HG03342 (cell line): ENCODE measurements around the gene RERE.

Experiments used
- ATAC-seq: cut with Tn5 transposase; IDR thresholded peaks from one replicate; pipeline ENCODE4 v1.9.1; 2021; ENCODE audit warnings: mild to moderate bottlenecking, moderate library complexity; ENCODE audit not compliant: unreplicated experiment

The RERE gene

DNA sequence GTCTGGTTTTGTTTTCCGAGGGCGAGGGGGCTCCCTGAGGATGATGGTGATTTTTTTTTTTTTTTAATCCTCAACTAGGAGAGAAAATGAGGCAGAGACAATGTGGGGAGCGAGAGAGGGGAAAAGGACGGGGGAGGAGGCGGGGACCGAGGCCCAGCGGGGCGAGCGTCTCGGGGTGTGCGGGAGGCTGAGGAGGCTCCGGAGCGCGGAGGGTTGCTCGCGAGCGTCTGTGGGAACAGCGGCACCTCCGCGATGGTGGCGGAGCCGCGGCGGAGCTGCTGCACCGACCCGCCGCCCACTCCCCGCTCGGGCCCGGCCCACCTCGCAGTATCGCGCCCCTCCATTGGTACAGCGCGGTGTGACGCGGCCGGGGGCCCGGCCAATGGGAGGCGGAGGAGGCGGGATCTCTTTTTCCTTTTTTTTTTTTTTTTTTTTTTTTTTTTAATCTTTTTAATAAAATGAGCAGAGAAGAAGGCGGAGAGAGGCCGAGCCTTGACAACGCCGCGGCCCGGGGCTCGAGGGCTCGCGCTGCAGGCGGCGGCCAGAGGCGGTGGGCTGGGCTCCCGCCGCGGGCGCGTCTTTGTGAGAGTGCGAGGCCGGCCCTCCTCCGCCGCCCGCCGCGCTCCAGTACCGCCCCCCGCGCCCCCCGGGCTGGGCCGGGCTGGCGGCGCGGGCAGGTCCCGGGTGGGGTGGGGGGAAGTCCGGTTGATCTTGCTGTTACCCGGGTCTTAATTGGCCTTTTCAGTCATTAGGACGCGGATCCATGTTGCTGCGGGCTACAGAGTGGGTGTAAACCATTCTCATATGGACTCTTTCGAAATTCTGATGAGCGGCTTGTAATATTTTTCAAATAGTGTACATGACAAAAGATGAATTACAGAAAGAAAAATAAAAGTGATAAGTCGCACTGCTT lies at the start of gene RERE:
TSS of gene RERE (minus strand) at position 229 of the 913 bp plus-strand sequence.
- peak; percentile 92 for ATAC-seq

- no peak for ATAC-seq
Measured at GRCh38 chr1:8866792-8867415, 49.5 kb upstream of the RERE start.

DNA sequence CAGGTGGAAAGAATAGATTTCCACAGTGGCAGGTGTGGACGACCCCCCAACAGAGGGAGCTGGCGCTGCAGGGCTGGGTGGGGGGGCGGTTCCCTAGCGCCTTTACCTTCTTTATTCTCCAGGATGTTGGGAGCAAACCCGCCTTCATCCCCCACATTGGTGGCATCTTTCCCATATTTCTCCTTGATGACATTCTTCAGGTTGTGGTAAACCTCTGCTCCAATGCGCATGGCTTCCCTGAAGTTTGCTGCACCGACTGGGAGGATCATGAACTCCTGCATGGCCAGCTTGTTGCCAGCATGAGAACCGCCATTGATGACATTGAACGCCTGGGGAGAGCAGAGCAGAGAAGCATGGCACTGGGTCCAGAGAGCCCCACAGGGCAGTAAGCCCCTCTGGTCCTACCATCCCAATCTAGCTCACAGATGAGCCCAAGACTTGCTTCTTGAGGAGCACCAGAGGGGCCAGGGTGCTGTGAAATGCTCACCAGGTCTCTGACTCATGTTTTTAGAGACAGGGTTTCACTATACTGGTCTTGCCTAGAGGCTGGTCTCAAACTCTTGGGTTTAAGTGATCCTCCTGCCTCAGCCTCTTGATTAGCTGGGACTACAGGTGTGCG lies 48.8 kb upstream of the RERE start:
- ATAC-seq: no peak

GRCh38 chr1:8864713-8865344 lies 47.4 kb upstream of the RERE start:
- no peak for ATAC-seq

DNA sequence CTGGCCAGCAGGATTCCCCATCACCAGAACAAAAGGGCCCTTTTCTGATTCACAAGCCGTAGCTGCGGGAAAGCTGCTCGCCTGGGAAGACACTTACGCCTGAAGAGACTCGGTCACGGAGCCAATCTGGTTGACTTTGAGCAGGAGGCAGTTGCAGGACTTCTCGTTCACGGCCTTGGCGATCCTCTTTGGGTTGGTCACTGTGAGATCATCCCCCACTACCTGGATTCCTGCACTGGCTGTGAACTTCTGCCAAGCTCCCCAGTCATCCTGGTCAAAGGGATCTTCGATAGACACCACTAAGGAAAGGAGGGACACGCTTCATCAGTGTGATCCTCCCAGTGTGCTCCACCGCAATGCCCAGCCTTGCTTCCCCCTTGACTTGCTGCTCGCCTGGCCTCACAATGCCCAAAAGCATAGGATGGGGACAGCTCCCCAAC lies 46.4 kb upstream of the RERE start:
- no peak for ATAC-seq

- no peak for ATAC-seq
Measured at GRCh38 chr1:8863138-8863537, 45.7 kb upstream of the RERE start.

- no peak for ATAC-seq
Measured at GRCh38 chr1:8862528-8862927, 45.1 kb upstream of the RERE start.

DNA sequence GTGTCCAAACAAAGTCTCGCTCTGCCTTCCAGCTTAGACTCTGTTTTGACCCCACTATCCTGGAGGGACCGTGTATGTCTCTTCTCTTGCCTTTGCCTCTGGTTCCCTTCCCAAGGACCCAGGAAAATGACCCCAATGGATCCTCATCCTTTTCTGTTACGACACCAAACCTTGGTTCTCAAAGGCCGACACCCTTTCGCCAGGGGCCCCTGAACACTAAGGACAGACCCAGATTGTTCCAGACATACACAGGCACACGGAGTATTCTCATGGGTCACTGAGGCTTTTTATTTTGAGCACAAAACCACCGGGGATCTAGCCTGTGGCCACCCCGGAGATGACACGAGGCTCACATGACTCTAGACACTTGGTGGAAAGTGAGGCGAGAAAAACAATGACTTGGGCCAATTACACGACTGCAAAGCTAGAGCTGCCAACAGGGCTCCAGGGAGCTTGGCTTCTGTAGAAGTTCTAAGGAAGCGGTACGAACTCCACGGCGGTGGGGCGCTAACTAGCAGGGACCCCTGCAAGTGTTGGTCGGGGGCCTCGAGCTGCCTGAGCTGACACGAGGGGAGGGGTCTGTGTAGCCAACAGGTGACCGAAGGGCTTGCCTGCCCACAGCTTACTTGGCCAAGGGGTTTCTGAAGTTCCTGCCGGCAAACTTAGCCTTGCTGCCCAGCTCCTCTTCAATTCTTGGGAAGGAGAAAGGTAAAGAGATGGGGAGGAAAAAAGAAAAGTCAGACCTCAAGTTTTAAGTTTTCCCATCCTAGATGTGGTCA lies 43.5 kb upstream of the RERE start:
- no peak for ATAC-seq

- ATAC-seq: no peak
Measured at GRCh38 chr1:8858888-8859706, 41.7 kb upstream of the RERE start.

- ATAC-seq: no peak
Measured at GRCh38 chr1:8858112-8858668, 40.8 kb upstream of the RERE start.

- no peak for ATAC-seq
Measured at GRCh38 chr1:8856689-8857412, 39.4 kb upstream of the RERE start.

DNA sequence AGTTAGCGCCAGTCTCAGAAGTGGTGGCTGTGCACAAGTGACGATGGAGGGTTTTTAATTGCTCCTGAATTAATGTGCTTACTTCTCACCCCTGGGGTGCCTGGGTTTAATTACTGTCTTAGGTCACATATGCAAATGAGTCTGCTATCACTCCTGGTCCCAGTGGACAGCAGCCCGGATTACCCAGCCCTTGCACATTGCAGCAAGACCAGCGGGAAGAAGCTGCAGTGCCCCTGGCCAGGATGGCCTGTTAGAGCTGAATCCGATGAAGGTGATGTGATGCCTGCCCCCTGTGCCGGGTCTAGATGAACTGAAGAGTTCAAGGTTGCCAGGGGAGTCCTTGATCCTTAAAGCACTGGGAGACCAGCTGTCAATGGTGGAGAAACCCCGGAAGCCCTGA lies 36.8 kb upstream of the RERE start:
- no peak for ATAC-seq

DNA sequence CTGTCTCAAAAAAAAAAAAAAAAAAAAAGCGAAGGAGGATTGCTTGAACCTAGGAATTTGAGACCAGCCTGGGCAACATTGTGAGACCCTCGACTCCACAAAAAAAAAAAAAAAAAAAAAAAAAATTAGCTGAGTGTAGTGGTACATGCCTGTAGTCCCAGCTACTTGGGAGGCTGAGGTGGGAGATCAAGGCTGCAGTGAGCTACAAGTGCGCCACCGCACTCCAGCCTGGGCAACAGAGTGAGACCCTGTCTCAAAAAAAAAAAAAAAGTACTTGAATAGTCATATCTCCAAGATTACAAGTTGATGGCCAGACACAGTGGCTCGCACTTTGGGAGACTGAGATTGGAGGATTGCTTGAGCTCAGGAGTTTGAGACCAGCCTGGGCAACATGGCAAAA lies 33.6 kb upstream of the RERE start:
- ATAC-seq: no peak

DNA sequence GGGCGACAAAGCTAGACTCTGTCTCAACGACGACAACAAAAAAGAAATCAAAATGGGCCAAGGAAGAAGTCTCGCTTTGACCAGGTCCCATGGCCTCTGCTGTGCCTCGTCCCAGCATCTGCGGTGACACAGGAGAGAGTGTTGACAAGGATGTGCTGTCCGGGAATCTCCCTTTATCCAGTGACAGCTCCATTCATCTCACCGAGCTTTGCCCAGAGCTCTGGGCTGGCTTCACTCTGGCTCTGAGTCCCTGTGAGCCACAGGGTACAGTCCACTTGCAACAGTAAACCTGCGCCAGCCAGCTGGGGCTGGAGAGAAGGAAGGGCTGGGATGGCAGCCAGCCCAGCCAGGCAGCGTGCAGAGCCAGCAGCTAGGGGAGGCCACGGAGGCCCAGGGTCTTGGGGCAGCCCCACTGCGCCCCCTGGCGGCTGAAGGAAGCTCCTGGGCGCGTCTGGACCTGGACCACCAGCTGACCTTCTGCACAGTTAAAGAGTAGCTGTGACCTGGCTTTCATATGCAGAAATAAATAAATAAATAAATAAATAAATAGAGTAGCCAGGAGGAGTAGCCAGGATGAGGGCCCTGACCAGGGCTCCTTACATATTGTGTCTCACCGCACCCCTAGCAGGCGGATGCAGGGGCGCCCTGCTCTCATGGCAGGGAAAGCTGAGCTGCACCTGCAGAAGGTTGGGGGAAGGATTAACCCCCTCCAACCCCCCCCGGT lies 31.4 kb upstream of the RERE start:
- ATAC-seq: peak; percentile 62

DNA sequence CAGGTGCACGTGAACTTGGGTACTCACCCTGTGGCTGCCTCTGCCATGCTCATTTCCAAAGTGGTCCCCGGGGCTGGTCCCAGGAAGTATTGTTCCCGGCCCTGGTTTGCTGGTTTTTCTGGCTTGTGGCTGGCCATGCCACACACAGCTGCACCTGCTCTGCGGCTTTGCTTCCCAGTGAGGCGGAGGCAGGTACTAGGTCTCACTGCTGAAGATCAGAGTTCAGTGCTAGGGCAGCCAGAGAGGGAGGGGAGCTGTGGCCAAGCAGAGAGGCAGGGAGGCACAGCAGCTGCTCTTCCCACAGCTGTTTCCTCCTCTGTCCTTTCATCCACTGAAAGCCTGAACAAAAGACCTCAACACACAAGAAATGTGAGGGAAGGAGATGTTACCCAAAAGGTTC lies 30.6 kb upstream of the RERE start:
- no peak for ATAC-seq

DNA sequence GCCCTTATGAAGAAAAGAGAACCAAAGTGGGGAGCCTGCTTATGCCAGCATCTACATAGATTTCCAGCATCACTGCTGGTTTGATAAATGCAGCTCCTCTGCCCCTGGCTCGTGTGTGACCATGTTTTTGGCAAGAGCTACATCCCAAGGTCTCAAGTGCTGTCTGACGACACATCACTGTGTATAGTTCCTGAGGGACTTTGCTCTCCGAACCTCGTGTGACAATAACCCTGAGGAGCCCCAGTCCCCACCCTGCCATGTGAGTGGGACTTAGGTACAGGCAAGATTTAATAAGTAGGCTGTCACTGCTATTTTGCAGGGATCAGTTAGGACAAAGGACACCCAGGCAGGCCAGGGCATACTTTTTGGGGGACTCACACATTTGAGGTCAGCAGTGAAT lies 28.8 kb upstream of the RERE start:
- ATAC-seq: no peak

DNA sequence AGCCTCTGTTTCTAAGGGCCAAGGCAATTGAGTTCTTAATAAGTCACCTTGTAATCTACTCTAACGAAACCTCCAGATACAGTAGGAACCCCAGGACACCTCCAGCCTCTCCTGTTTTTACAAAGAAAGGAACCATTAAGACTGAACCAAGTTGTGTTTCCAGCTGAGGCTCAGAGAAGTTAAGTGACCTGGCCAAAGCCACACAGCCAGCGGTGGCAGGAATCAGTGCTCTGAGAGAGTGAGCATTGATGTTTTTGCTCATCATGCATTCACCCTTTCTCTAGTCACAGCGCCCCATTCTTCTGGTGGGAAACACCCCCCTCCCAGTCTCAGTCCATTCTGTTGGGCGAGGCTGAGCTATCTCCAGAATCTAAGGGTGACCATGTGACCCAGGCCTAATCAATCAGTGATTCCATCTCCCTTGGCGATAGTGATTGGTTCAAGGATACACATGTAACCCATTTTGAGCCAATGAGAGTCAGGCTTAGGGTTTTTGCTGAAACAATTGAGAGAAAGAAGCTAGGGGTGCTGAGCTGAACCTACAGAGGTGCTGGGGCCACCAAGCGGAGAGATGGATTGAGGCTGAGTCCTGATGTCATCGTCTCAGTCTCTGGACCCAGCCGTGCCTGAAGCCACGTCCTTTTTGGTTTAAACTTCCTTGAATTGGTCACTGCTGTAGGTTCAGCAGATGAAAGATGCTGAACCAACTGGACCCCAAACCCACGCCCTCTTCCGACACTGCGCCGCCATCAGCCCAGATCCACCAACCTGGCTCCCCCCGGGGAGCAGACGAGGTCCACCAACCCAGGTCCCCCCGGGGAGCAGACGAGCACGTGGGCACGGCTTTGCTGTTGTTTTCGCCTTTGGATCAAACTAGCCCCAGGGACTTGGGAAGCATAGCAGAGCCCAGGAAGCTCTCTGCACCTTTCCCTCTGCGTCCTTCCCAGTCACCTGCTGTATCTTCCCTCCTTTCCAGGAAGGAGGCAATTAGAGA lies 28.0 kb upstream of the RERE start:
- ATAC-seq: no peak
